Sigmoid colon (tissue), 4 donors: Measurements from ENCODE around the gene ANO4.

ENCODE experiments used
- EP300 ChIP-seq, 4 donors: sonication (generic); formaldehyde crosslinking; IDR thresholded peaks; one replicate each; pipeline ENCODE4 v1.6.1; 2017; ENCODE audit warnings: antibody characterized with exemption in 4 of 4
- POLR2A ChIP-seq, 2 donors: fragments of 450-650 bp; IDR thresholded peaks; one replicate each; pipeline ENCODE4 v1.6.1; 2016; ENCODE audit warnings: antibody characterized with exemption in 2 of 2, mild to moderate bottlenecking in 2 of 2, moderate library complexity in 2 of 2
- POLR2AphosphoS5 ChIP-seq, 4 donors: sonication (generic); formaldehyde crosslinking; IDR thresholded peaks; one replicate each; pipeline ENCODE4 v1.6.1; 2017; ENCODE audit warnings: antibody characterized with exemption in 4 of 4
- TF ChIP-seq, protein P1 (sequence below), 4 experiments: fragments of 450-650 bp in 3 of 4; fragments of 200-600 bp in 1 of 4; IDR thresholded peaks; one replicate each; pipeline ENCODE4 v1.5.1; 2016 to 2019; ENCODE audit warnings: antibody characterized with exemption in 4 of 4, mild to moderate bottlenecking in 3 of 4, moderate library complexity in 2 of 4

DNA sequence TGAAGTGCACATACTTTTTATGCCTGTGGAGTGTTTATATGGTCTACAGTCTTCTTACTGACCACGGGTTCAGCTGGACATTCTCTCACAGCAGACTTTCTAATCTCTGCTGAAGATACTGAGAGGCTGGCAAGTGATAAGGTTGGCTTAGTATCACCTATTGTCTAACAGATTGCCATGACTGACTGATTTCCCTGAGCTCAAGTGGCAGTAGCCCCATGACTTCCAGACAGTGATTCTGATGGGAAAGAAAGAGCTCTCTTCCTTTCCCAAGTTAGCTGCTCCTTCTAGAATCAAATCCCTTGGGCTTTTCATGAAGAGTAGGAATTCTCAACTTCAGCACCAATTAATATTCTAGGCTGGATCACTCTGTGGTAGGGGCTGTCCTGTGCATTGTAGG, 141.4 kb downstream of the ANO4 start:
- TF ChIP-seq, protein P1, sequence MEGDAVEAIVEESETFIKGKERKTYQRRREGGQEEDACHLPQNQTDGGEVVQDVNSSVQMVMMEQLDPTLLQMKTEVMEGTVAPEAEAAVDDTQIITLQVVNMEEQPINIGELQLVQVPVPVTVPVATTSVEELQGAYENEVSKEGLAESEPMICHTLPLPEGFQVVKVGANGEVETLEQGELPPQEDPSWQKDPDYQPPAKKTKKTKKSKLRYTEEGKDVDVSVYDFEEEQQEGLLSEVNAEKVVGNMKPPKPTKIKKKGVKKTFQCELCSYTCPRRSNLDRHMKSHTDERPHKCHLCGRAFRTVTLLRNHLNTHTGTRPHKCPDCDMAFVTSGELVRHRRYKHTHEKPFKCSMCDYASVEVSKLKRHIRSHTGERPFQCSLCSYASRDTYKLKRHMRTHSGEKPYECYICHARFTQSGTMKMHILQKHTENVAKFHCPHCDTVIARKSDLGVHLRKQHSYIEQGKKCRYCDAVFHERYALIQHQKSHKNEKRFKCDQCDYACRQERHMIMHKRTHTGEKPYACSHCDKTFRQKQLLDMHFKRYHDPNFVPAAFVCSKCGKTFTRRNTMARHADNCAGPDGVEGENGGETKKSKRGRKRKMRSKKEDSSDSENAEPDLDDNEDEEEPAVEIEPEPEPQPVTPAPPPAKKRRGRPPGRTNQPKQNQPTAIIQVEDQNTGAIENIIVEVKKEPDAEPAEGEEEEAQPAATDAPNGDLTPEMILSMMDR (IDR thresholded peaks at IDR 0.05): no peak
- no peak for TF ChIP-seq POLR2AphosphoS5 (IDR thresholded peaks at IDR 0.05)
- no peak for TF ChIP-seq POLR2A (IDR thresholded peaks at IDR 0.05)
- TF ChIP-seq EP300 (IDR thresholded peaks at IDR 0.05): no peak
